ENCODE measurements around the gene IL31. TPM values are rescaled to one million over a fixed set of nuclear protein-coding genes. Genes with fewer than 3 reads are reported as not detected.

The IL31 gene
- total RNA-seq, 2 experiments from 2014 or later, result 3.8 to 4.0 TPM

GRCh38 chr12:122148657-122149056 is 25.4 kb downstream of the IL31 start:
- no peaks in the 10 kb centered on the region for H3K9me3 Mint-ChIP-seq
- no peak for DNase-seq
- POLR2A ChIA-PET, result no interaction called here
- H3K27me3 Mint-ChIP-seq, result peaks cover 3% of the 10 kb centered on the region
- CTCF ChIA-PET, result interaction anchor here (0.6 to 1.0 kb wide), 3 partner anchors 71 to 135 kb away, joined by 3 read pairs; no protein-coding TSS in a partner anchor
- H3K4me1 Mint-ChIP-seq (ENCODE audit: low read depth), result peaks cover 9% of the 10 kb centered on the region
- no peak overlapping the region for H3K27ac Mint-ChIP-seq
- peaks cover 2% of the 10 kb centered on the region for H3K36me3 Mint-ChIP-seq
- H3K4me3 Mint-ChIP-seq, result no peak overlapping the region
- intact Hi-C loops (cut with micrococcal nuclease), result loop anchor here (1.0 kb wide), 1 partner anchor 40 kb away; no protein-coding TSS in a partner anchor

GRCh38 chr12:122147514-122148290 is 26.3 kb downstream of the IL31 start:
- H3K27me3 Mint-ChIP-seq, result peaks cover 3% of the 10 kb centered on the region
- intact Hi-C loops (cut with micrococcal nuclease), result no loop called here
- H3K4me1 Mint-ChIP-seq (ENCODE audit: low read depth), result peaks cover 9% of the 10 kb centered on the region
- POLR2A ChIA-PET, result no interaction called here
- H3K9me3 Mint-ChIP-seq, result no peaks in the 10 kb centered on the region
- peaks cover 2% of the 10 kb centered on the region for H3K36me3 Mint-ChIP-seq
- CTCF ChIA-PET, result interaction anchor here (1.0 kb wide), 1 partner anchor 93 kb away, joined by 6 read pairs; no protein-coding TSS in a partner anchor
- H3K27ac Mint-ChIP-seq, result no peak overlapping the region
- DNase-seq, result no peak
- no peak overlapping the region for H3K4me3 Mint-ChIP-seq

- H3K4me1 Mint-ChIP-seq (ENCODE audit: low read depth), result peaks cover 9% of the 10 kb centered on the region
- ChIA-PET CTCF (interaction anchor here (0.9 kb wide), 2 partner anchors 15 to 22 kb away, joined by 3 to 5 read pairs; no protein-coding TSS in a partner anchor), POLR2A (no interaction called here)
- intact Hi-C loops (cut with micrococcal nuclease), result no loop called here
- H3K4me3 Mint-ChIP-seq, result no peak overlapping the region
- no peak for DNase-seq
- H3K9me3 Mint-ChIP-seq, result no peaks in the 10 kb centered on the region
- H3K36me3 Mint-ChIP-seq, result peaks cover 2% of the 10 kb centered on the region
- peaks cover 3% of the 10 kb centered on the region for H3K27me3 Mint-ChIP-seq
- no peak overlapping the region for H3K27ac Mint-ChIP-seq
Observed at GRCh38 chr12:122145505-122146330, 28.3 kb downstream of the IL31 start.

- DNase-seq, result no peak
- no peaks in the 10 kb centered on the region for H3K27me3 Mint-ChIP-seq
- H3K4me3 Mint-ChIP-seq, result no peak overlapping the region
- intact Hi-C loops (cut with micrococcal nuclease), result no loop called here
- ChIA-PET CTCF (interaction anchor here (0.7 kb wide), 1 partner anchor 21 kb away, joined by 3 read pairs; no protein-coding TSS in a partner anchor), POLR2A (no interaction called here)
- H3K36me3 Mint-ChIP-seq, result peaks cover 2% of the 10 kb centered on the region
- peaks cover 9% of the 10 kb centered on the region for H3K4me1 Mint-ChIP-seq (ENCODE audit: low read depth)
- H3K9me3 Mint-ChIP-seq, result no peaks in the 10 kb centered on the region
- no peak overlapping the region for H3K27ac Mint-ChIP-seq
Observed at GRCh38 chr12:122144885-122145284, 29.1 kb downstream of the IL31 start.

DNA sequence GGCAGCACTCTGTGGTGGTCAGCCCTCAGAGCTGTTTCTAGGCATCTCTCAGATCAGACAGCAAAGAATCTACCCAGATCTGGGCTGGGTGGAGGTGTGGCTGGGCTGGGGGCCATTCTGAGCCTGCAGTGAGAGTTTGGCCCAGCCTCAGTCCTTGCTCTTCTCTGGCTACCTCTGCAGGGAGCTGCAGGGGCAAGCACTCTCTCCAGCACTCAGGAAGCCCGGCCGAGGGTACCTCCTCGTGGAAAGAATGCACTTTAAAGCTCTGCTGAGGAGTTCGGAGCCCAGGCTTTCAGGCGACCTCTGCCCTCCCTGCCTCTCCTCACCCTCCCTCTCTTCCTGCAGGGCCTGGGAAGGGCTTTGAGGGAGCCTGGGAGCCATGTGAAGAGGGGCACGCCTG is 31.2 kb downstream of the IL31 start:
- H3K4me1 Mint-ChIP-seq (ENCODE audit: low read depth), result no peaks in the 10 kb centered on the region
- intact Hi-C loops (cut with micrococcal nuclease), result no loop called here
- H3K27me3 Mint-ChIP-seq, result no peaks in the 10 kb centered on the region
- CTCF ChIA-PET, result no interaction called here
- POLR2A ChIA-PET, result interaction anchor here (0.6 kb wide), 1 partner anchor 150 kb away, joined by 3 read pairs; no protein-coding TSS in a partner anchor
- H3K9me3 Mint-ChIP-seq, result no peaks in the 10 kb centered on the region
- no peak for DNase-seq
- no peak overlapping the region for H3K4me3 Mint-ChIP-seq
- H3K27ac Mint-ChIP-seq, result no peak overlapping the region
- H3K36me3 Mint-ChIP-seq, result peaks cover 7% of the 10 kb centered on the region

GRCh38 chr12:122141911-122142725 is 31.9 kb downstream of the IL31 start:
- no peak overlapping the region for H3K27ac Mint-ChIP-seq
- no peak overlapping the region for H3K4me3 Mint-ChIP-seq
- H3K4me1 Mint-ChIP-seq (ENCODE audit: low read depth), result no peaks in the 10 kb centered on the region
- H3K9me3 Mint-ChIP-seq, result no peaks in the 10 kb centered on the region
- ChIA-PET POLR2A (no interaction called here), CTCF (interaction anchor here (1.0 kb wide), 1 partner anchor 19 kb away, joined by 4 read pairs; no protein-coding TSS in a partner anchor)
- peaks cover 7% of the 10 kb centered on the region for H3K36me3 Mint-ChIP-seq
- intact Hi-C loops (cut with micrococcal nuclease), result no loop called here
- DNase-seq, result no peak
- H3K27me3 Mint-ChIP-seq, result no peaks in the 10 kb centered on the region

DNA sequence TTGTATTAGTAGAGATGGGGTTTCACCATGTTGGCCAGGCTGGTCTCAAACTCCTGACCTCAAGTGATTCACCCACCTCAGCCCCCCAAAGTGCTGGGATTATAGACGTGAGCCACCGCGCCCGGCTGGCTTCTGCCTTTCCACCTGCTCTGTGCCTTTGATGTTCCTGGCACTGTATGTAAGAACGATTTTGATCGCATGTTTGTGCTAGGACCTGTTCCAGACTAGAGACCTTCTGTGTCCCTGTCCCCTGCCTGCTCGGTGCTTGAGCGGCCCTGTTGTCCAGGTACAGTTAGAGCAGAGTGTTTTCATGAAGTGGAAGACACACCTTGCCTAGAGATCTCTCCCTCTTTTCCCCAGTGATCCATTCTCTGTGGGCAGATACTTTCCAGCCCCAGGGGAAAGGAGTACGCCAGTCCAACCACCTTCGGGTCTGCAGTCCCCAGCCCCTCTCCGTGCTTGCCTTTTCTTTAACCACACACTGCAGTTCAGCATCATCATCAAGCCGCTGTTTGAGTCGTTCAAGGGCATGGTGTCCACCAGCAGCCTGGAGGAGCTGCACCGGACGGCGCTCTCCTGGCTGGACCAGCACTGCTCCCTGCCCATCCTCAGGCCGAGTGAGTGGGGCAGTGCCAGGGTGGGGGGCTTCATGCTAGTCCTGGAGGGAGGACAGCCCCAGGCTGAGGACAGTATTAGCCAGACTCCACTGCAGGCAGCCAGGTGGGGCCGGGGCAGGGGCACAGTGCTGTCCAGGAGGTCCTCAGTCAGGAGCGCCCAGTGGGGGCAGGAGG is 33.4 kb downstream of the IL31 start:
- POLR2A ChIA-PET, result interaction anchor here (0.6 kb wide), 1 partner anchor 76 kb away, joined by 3 read pairs; no protein-coding TSS in a partner anchor
- H3K36me3 Mint-ChIP-seq, result peaks cover 7% of the 10 kb centered on the region
- intact Hi-C loops (cut with micrococcal nuclease), result no loop called here
- H3K9me3 Mint-ChIP-seq, result no peaks in the 10 kb centered on the region
- H3K27me3 Mint-ChIP-seq, result no peaks in the 10 kb centered on the region
- no peak for DNase-seq
- no peaks in the 10 kb centered on the region for H3K4me1 Mint-ChIP-seq (ENCODE audit: low read depth)
- CTCF ChIA-PET, result interaction anchor here (1.0 kb wide), 1 partner anchor 17 kb away, joined by 4 read pairs; no protein-coding TSS in a partner anchor
- no peak overlapping the region for H3K4me3 Mint-ChIP-seq
- no peak overlapping the region for H3K27ac Mint-ChIP-seq

DNA sequence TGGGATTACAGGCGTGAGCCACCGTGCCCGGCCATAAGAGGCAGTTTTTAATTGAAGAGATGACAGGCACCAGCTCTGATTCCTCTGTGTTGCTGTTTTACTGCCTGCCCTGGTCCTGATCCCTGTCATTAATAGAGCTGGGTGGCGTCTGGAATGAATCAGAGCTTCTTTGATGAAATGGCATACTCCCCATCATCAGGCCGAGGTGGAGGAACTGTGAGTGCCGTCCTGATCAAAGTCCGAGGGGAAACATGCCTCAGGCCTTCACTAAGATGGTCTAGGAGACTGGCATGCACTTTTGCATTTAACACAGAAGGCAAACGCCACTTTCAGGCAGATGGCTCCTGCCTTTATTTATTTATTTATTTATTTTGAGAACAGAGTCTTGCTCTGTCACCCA is 34.1 kb downstream of the IL31 start:
- H3K4me3 Mint-ChIP-seq, result no peak overlapping the region
- H3K36me3 Mint-ChIP-seq, result peaks cover 10% of the 10 kb centered on the region
- ChIA-PET CTCF (no interaction called here), POLR2A (no interaction called here)
- H3K9me3 Mint-ChIP-seq, result no peaks in the 10 kb centered on the region
- no peak for DNase-seq
- H3K27me3 Mint-ChIP-seq, result no peaks in the 10 kb centered on the region
- no peak overlapping the region for H3K27ac Mint-ChIP-seq
- H3K4me1 Mint-ChIP-seq (ENCODE audit: low read depth), result no peaks in the 10 kb centered on the region
- intact Hi-C loops (cut with micrococcal nuclease), result no loop called here

DNA sequence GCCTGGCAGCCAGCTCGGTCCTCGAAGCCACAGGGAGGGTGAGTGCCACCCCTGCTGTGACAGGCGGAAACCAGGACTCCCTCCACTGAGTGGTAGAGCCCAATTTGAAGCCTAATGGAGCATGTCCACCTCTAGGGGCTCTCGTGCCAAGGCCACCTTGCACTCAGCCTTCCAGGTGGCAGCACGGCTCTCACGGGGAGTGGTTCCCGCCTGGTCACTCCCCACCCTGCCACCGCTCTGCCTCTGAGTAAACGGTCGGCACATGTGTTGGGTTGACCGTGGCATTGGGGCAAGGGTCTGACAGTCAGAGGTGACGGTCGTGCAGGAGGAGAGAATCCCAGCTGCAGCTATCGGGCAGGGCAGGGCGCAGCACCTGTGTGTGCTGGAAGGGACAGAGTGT is 34.8 kb downstream of the IL31 start:
- H3K27me3 Mint-ChIP-seq, result no peaks in the 10 kb centered on the region
- no peaks in the 10 kb centered on the region for H3K9me3 Mint-ChIP-seq
- CTCF ChIA-PET, result no interaction called here
- no peak overlapping the region for H3K27ac Mint-ChIP-seq
- POLR2A ChIA-PET, result no interaction called here
- no peaks in the 10 kb centered on the region for H3K4me1 Mint-ChIP-seq (ENCODE audit: low read depth)
- peaks cover 11% of the 10 kb centered on the region for H3K36me3 Mint-ChIP-seq
- no peak for DNase-seq
- H3K4me3 Mint-ChIP-seq, result no peak overlapping the region
- intact Hi-C loops (cut with micrococcal nuclease), result no loop called here

DNA sequence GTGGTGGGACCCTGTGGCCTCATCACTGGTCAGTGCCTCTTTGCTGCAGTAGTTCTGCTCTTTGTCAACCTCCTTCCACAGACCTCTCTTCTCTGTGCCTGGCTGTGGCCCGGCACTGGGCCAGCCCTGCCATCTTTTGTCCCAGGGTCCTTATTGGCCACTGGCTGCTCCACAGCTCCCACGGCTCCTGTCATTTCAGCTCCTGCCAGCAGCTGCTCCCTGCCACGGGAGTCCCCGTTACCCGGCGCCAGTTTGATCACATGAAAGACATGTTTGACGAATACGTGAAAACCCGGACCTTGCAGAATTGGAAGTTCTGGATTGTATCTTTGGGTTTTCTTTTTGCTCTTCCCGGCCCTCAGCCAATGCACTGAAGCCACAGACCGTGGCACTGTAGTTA is 35.4 kb downstream of the IL31 start:
- intact Hi-C loops (cut with micrococcal nuclease), result no loop called here
- Mint-ChIP-seq H3K9me3 (no peaks in the 10 kb centered on the region), H3K27ac (no peak overlapping the region), H3K4me3 (no peak overlapping the region), H3K36me3 (peaks cover 12% of the 10 kb centered on the region), H3K27me3 (no peaks in the 10 kb centered on the region), H3K4me1 (ENCODE audit: low read depth) (no peaks in the 10 kb centered on the region)
- POLR2A ChIA-PET, result interaction anchor here (0.5 kb wide), 1 partner anchor 154 kb away, joined by 3 read pairs; no protein-coding TSS in a partner anchor
- CTCF ChIA-PET, result interaction anchor here (1.2 to 1.3 kb wide), 2 partner anchors 27 to 52 kb away, joined by 4 to 5 read pairs; no protein-coding TSS in a partner anchor
- DNase-seq, result no peak

- Mint-ChIP-seq H3K27me3 (no peaks in the 10 kb centered on the region), H3K4me1 (ENCODE audit: low read depth) (no peaks in the 10 kb centered on the region), H3K36me3 (peaks cover 12% of the 10 kb centered on the region), H3K4me3 (no peak overlapping the region), H3K9me3 (no peaks in the 10 kb centered on the region), H3K27ac (no peak overlapping the region)
- intact Hi-C loops (cut with micrococcal nuclease), result no loop called here
- POLR2A ChIA-PET, result interaction anchor here (0.5 kb wide), 1 partner anchor 154 kb away, joined by 3 read pairs; no protein-coding TSS in a partner anchor
- no peak for DNase-seq
- CTCF ChIA-PET, result interaction anchor here (1.2 to 1.3 kb wide), 2 partner anchors 28 to 53 kb away, joined by 4 to 5 read pairs; no protein-coding TSS in a partner anchor
Observed at GRCh38 chr12:122138181-122138580, 35.8 kb downstream of the IL31 start.
